GM13977 (cell line): ENCODE measurements around the gene ZNF324B.

Experiments used
- DNase-seq: peaks from one replicate; pipeline ENCODE4 v3.0.0; 2012; ENCODE audit warnings: low spot score
- in situ Hi-C: fragments of 300-500 bp; cut with MboI; formaldehyde crosslinking; loops from one replicate; pipeline ENCODE4 v1.12.0; 2022; ENCODE audit warnings: low sequenced_read_pairs, low pct_unique_long_range_greater_than_20kb, mixed read lengths, inconsistent platforms; ENCODE audit not compliant: unreplicated experiment
- TF ChIP-seq, protein P1 (sequence below): IDR thresholded peaks from 2 replicates; pipeline ENCODE4 v1.5.1; 2012; ENCODE audit warnings: mild to moderate bottlenecking, control low read depth; ENCODE audit not compliant: insufficient read depth; ENCODE audit errors: extremely low read depth, missing control alignments

ZNF324B gene

GRCh38 chr19:58471736-58472135 lies 20.3 kb downstream of the ZNF324B start:
- in situ Hi-C loops, result no loop called here
- DNase-seq, result no peak
- TF ChIP-seq, protein P1, sequence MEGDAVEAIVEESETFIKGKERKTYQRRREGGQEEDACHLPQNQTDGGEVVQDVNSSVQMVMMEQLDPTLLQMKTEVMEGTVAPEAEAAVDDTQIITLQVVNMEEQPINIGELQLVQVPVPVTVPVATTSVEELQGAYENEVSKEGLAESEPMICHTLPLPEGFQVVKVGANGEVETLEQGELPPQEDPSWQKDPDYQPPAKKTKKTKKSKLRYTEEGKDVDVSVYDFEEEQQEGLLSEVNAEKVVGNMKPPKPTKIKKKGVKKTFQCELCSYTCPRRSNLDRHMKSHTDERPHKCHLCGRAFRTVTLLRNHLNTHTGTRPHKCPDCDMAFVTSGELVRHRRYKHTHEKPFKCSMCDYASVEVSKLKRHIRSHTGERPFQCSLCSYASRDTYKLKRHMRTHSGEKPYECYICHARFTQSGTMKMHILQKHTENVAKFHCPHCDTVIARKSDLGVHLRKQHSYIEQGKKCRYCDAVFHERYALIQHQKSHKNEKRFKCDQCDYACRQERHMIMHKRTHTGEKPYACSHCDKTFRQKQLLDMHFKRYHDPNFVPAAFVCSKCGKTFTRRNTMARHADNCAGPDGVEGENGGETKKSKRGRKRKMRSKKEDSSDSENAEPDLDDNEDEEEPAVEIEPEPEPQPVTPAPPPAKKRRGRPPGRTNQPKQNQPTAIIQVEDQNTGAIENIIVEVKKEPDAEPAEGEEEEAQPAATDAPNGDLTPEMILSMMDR, result no peak

GRCh38 chr19:58473775-58474174 lies 22.4 kb downstream of the ZNF324B start:
- TF ChIP-seq, protein P1, result no peak
- in situ Hi-C loops, result no loop called here
- no peak for DNase-seq

- TF ChIP-seq, protein P1, result no peak
- no peak for DNase-seq
- in situ Hi-C loops, result no loop called here
These were observed 23.0 kb downstream of the ZNF324B start for GRCh38 chr19:58474291-58474996.

DNA sequence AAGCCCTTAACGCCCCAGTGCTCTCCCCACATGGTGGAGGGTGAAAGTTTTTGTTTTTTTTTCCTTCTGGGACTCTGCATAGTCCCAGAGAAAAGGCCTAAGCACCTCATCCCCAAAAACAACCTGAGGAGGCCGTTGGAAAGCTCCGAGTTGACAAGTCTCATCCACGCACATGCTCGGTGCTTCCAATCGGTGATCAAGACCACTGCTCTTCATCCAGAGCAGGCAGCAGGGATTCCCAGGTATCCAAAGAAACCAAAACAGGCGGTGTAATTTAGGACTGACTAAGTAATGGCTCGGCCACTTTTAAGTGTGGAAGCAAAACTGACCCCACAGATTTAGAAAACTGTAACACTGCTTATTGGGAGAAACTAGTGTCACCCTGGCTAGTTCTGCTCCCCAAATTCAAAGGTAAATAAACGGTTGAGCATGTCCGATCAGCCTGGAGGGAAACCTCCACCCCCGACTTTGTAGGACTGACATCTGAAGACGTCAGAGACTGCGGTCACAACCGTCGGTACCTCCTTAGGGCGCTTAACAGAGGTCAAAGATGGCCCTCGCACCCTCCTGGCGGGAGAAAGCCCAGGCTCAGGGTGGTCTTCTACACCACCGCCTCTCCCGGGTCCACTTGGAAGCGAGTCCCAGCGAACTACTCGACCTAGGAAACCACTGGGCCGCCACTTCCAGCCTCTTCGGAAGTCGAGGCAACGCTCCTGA lies 23.7 kb downstream of the ZNF324B start:
- TF ChIP-seq, protein P1, result no peak
- in situ Hi-C loops, result no loop called here
- DNase-seq, result peak; percentile 65

DNA sequence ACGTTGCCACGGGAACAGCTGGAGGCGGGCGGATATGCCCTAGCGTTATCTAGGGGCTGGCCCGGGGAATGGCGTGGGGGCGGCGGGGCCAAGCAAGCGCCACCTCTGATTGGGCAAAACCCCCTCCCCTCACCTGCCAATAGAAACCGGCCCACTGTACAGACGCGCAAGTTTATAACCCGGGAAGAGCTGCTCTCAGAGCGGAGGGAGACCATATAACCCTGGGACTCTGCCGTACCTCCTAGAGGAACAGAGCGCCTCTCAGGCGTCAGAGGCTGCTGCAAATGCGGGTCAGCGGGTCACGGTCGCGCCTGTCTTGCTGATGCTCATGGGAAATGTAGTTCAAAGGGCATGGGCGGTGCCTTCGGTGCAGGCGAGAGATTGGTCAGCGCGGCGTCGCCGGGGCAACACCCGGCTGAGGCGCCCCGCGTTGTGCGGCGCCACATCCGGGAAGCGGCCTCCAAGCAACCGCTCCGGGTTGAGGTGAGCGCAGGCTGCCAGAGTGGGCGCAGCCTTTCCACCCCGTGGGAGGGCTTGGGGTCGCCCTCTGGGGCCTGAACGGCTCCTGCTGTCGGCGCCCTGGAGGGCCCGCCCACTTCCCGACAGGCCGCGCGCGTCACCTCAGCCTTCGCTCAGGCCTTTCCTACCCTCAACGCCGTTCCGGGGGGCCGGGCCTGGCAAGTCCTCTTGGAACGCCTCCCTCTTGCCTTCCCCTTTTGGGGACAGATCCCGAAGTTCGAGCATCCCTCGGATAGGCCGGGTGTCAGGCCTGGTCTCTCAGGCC lies 24.5 kb downstream of the ZNF324B start, which contains the start of gene ZNF446:
Gene ZNF446, plus strand, starts transcription at position 639 of the 784 bp plus-strand sequence. CDS start 867 bp downstream, outside the sequence.
- in situ Hi-C loops, result no loop called here
- peak; percentile 97 for DNase-seq
- TF ChIP-seq, protein P1, result no peak

- no peak for DNase-seq
- TF ChIP-seq, protein P1, result no peak
- in situ Hi-C loops, result no loop called here
These were observed 25.1 kb downstream of the ZNF324B start for GRCh38 chr19:58476498-58477015.
